GM23338 (cell line): ENCODE measurements around the gene GPATCH8. TPM values are rescaled to one million over a fixed set of nuclear protein-coding genes. Genes with fewer than 3 reads are reported as not detected.

ENCODE experiments used
- ATAC-seq: fragments of 200-7000 bp; cut with Tn5 transposase; 3 replicates; pipeline ENCODE4 v1.9.1; 2020
- DNase-seq: peaks from one replicate; pipeline ENCODE4 v3.0.0-alpha.2; 2015; ENCODE audit warnings: low spot score
- H2AFZ ChIP-seq: fragments of 200-600 bp; sonication (generic); 2 replicates; pipeline ENCODE4 v1.8.0; 2016; ENCODE audit warnings: antibody characterized with exemption, mild to moderate bottlenecking, moderate library complexity
- H3F3A ChIP-seq: fragments of 200-600 bp; sonication (generic); replicated peaks from 2 replicates; pipeline ENCODE4 v1.8.0; 2017; ENCODE audit warnings: antibody characterized with exemption, mixed run types, low read depth
- H3K27ac ChIP-seq: fragments of 200-600 bp; sonication (generic); 2 replicates; pipeline ENCODE4 v1.6.1; 2016; ENCODE audit warnings: low read depth
- H3K27me3 ChIP-seq: fragments of 200-600 bp; sonication (generic); 2 replicates; pipeline ENCODE4 v1.8.0; 2016; ENCODE audit warnings: mild to moderate bottlenecking, mixed run types, moderate library complexity; ENCODE audit not compliant: insufficient read depth
- H3K36me3 ChIP-seq: fragments of 200-600 bp; sonication (generic); 2 replicates; pipeline ENCODE4 v1.8.0; 2016; ENCODE audit warnings: mild to moderate bottlenecking; ENCODE audit not compliant: insufficient read depth
- H3K4me1 ChIP-seq: fragments of 200-600 bp; sonication (generic); 2 replicates; pipeline ENCODE4 v1.8.0; 2016; ENCODE audit warnings: mild to moderate bottlenecking, moderate library complexity; ENCODE audit not compliant: insufficient read depth
- H3K4me2 ChIP-seq: fragments of 200-600 bp; sonication (generic); 2 replicates; pipeline ENCODE4 v1.7.1; 2017; ENCODE audit warnings: mixed run types
- H3K4me3 ChIP-seq: fragments of 200-600 bp; sonication (generic); 2 replicates; pipeline ENCODE4 v1.6.1; 2016; ENCODE audit warnings: mixed run types
- H3K79me2 ChIP-seq: fragments of 200-600 bp; sonication (generic); replicated peaks from 2 replicates; pipeline ENCODE4 v1.8.0; 2017; ENCODE audit warnings: mild to moderate bottlenecking; ENCODE audit not compliant: insufficient read depth
- H3K9me2 ChIP-seq: fragments of 200-600 bp; sonication (generic); 2 replicates; pipeline ENCODE4 v1.8.0; 2017; ENCODE audit not compliant: insufficient read depth
- H4K20me1 ChIP-seq: fragments of 200-600 bp; sonication (generic); replicated peaks from 2 replicates; pipeline ENCODE4 v1.8.0; 2017; ENCODE audit warnings: mild to moderate bottlenecking; ENCODE audit not compliant: insufficient read depth
- H3K27ac Mint-ChIP-seq: 2 replicates; pipeline ENCODE4 v1.8.0; 2020; ENCODE audit warnings: inconsistent platforms, mild to moderate bottlenecking, moderate library complexity, mixed read lengths
- H3K27me3 Mint-ChIP-seq: 3 replicates; pipeline ENCODE4 v1.8.0; 2022; ENCODE audit warnings: low read depth, mild to moderate bottlenecking, moderate library complexity, mixed read lengths, inconsistent platforms; ENCODE audit not compliant: insufficient read depth, poor library complexity
- H3K36me3 Mint-ChIP-seq: 3 replicates; pipeline ENCODE4 v1.8.0; 2021; ENCODE audit warnings: low read depth, mild to moderate bottlenecking, inconsistent platforms, moderate library complexity, mixed read lengths
- H3K4me1 Mint-ChIP-seq: 3 replicates; pipeline ENCODE4 v1.8.0; 2020; ENCODE audit warnings: mild to moderate bottlenecking, inconsistent platforms, mixed read lengths
- H3K4me3 Mint-ChIP-seq: 3 replicates; pipeline ENCODE4 v1.8.0; 2021; ENCODE audit warnings: moderate library complexity, mild to moderate bottlenecking, inconsistent platforms, mixed read lengths
- H3K9me3 Mint-ChIP-seq: 3 replicates; pipeline ENCODE4 v1.8.0; 2020; ENCODE audit warnings: moderate library complexity, mild to moderate bottlenecking, inconsistent platforms, mixed read lengths
- CREB1 ChIP-seq: fragments of 250-450 bp; sonication (Bioruptor Pico); IDR thresholded peaks from 2 replicates; pipeline ENCODE4 v1.5.0; 2020; ENCODE audit warnings: low read depth, mild to moderate bottlenecking, moderate library complexity
- ZNF114 ChIP-seq: fragments of 250-450 bp; sonication (Bioruptor Pico); IDR thresholded peaks from 2 replicates; pipeline ENCODE4 v1.5.0; 2020; ENCODE audit warnings: mild to moderate bottlenecking, moderate library complexity
- polyA plus RNA-seq: library from polyadenylated mRNA; unstranded; fragments of >200 nt; fragmentation: Nextera tagmentation; extraction: Ambion mirVana; gene quantifications from 2 replicates; pipeline ENCODE4 v1.2.1, GENCODE V29; 2016
- small RNA-seq: library from RNA; depleted of rRNA; stranded (forward); fragments of <200 nt; gene quantifications from one replicate; pipeline ENCODE3, GENCODE V24; 2014; ENCODE audit warnings: low replicate concordance
- total RNA-seq: library from RNA; depleted of rRNA; stranded (reverse); fragments of >200 nt; shearing (Covaris generic); gene quantifications from 2 replicates; pipeline ENCODE4 v1.2.3, GENCODE V29; 2014; rRNA removed
- TF ChIP-seq, protein P1 (sequence below): fragments of 250-450 bp; sonication (Bioruptor Pico); IDR thresholded peaks from 2 replicates; pipeline ENCODE4 v1.5.0; 2020; ENCODE audit warnings: mild to moderate bottlenecking, moderate library complexity

Gene GPATCH8
- total and polyA plus RNA-seq, 2 experiments from 2014 or later = 44.4 to 76.5 TPM

DNA sequence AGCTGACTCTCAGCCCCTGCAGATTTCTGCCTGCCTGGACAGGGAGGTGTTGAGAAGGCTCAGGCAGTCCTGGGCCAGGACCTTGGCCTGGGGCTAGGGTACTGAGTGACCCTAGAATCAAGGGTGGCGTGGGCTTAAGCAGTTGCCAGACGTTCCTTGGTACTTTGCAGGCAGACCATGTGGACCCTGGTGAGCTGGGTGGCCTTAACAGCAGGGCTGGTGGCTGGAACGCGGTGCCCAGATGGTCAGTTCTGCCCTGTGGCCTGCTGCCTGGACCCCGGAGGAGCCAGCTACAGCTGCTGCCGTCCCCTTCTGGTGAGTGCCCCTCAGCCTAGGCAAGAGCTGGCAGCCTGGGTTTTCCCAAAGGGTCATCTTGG, 154.2 kb downstream of the GPATCH8 start (continued):
- TF ChIP-seq, protein P1, sequence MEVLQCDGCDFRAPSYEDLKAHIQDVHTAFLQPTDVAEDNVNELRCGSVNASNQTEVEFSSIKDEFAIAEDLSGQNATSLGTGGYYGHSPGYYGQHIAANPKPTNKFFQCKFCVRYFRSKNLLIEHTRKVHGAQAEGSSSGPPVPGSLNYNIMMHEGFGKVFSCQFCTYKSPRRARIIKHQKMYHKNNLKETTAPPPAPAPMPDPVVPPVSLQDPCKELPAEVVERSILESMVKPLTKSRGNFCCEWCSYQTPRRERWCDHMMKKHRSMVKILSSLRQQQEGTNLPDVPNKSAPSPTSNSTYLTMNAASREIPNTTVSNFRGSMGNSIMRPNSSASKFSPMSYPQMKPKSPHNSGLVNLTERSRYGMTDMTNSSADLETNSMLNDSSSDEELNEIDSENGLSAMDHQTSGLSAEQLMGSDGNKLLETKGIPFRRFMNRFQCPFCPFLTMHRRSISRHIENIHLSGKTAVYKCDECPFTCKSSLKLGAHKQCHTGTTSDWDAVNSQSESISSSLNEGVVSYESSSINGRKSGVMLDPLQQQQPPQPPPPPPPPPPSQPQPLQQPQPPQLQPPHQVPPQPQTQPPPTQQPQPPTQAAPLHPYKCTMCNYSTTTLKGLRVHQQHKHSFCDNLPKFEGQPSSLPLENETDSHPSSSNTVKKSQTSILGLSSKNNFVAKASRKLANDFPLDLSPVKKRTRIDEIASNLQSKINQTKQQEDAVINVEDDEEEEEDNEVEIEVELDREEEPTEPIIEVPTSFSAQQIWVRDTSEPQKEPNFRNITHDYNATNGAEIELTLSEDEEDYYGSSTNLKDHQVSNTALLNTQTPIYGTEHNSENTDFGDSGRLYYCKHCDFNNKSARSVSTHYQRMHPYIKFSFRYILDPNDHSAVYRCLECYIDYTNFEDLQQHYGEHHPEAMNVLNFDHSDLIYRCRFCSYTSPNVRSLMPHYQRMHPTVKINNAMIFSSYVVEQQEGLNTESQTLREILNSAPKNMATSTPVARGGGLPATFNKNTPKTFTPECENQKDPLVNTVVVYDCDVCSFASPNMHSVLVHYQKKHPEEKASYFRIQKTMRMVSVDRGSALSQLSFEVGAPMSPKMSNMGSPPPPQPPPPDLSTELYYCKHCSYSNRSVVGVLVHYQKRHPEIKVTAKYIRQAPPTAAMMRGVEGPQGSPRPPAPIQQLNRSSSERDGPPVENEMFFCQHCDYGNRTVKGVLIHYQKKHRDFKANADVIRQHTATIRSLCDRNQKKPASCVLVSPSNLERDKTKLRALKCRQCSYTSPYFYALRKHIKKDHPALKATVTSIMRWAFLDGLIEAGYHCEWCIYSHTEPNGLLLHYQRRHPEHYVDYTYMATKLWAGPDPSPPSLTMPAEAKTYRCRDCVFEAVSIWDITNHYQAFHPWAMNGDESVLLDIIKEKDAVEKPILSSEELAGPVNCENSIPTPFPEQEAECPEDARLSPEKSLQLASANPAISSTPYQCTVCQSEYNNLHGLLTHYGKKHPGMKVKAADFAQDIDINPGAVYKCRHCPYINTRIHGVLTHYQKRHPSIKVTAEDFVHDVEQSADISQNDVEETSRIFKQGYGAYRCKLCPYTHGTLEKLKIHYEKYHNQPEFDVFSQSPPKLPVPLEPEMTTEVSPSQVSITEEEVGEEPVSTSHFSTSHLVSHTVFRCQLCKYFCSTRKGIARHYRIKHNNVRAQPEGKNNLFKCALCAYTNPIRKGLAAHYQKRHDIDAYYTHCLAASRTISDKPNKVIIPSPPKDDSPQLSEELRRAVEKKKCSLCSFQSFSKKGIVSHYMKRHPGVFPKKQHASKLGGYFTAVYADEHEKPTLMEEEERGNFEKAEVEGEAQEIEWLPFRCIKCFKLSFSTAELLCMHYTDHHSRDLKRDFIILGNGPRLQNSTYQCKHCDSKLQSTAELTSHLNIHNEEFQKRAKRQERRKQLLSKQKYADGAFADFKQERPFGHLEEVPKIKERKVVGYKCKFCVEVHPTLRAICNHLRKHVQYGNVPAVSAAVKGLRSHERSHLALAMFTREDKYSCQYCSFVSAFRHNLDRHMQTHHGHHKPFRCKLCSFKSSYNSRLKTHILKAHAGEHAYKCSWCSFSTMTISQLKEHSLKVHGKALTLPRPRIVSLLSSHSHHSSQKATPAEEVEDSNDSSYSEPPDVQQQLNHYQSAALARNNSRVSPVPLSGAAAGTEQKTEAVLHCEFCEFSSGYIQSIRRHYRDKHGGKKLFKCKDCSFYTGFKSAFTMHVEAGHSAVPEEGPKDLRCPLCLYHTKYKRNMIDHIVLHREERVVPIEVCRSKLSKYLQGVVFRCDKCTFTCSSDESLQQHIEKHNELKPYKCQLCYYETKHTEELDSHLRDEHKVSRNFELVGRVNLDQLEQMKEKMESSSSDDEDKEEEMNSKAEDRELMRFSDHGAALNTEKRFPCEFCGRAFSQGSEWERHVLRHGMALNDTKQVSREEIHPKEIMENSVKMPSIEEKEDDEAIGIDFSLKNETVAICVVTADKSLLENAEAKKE = no peak

DNA sequence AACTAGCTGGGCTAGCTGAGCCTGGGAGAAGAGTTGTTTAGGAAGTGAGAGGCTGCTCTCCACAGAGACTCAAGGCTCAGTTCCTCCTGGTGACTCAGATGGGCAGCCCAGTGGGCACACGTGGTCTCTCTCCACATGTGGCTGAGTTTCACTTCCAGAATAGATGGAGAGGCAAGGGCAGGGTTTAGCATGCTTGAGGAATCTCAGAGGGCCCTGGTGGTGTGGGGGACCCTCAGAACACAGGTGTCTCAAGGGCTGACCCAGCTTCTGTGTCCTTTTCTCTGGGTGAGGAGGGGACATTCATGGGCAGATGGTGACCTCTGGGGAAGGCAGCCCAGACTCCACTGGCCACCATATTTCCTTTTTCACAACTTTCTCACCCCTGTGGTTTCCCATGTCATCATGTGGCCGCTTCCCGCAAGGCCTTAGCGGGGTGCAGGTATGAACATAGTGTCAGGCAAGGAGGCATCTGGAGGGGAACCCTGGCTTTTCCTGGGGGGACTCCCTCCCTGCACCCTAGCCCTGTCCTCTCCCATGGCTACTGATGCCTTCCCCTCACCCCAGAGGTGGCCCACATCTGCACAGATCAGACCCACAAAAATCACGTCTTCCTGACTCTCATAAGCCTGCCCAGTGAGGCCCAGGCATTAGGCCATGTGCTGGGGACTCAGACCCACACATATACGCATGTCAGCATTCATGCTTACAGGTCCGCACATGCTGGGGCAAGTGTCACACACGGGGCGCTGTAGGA, 154.8 kb downstream of the GPATCH8 start:
- Histone ChIP-seq H2AFZ (no peak overlapping the region), H3K36me3 (no peaks in the 10 kb centered on the region), H3K4me2 (no peak overlapping the region), H3K4me1 (peaks cover 7% of the 10 kb centered on the region; the same call in 1 of the 2 replicates), H3K79me2 (peaks cover 4% of the 10 kb centered on the region; the same call in 1 of the 2 replicates), H3K27me3 (peaks cover 6% of the 10 kb centered on the region; the same call in 1 of the 2 replicates), H3F3A (peaks cover 3% of the 10 kb centered on the region; the same call in 1 of the 2 replicates), H3K9me2 (no peaks in the 10 kb centered on the region), H4K20me1 (peaks cover 3% of the 10 kb centered on the region; the same call in 1 of the 2 replicates), H3K4me3 (no peak overlapping the region), H3K27ac (no peak overlapping the region)
- ATAC-seq (no peak), DNase-seq (no peak)
- Mint-ChIP-seq H3K4me1 (peaks cover 12% of the 10 kb centered on the region), H3K36me3 (peaks cover 8% of the 10 kb centered on the region; the same call in 2 of the 3 replicates), H3K9me3 (peaks cover 3% of the 10 kb centered on the region; the same call in 1 of the 3 replicates), H3K4me3 (no peak overlapping the region), H3K27me3 (peaks cover 26% of the 10 kb centered on the region), H3K27ac (no peak overlapping the region)
- TF ChIP-seq ZNF114 (no peak), CREB1 (CRISPR knock-in tag) (no peak)

Small RNA genes within 50 kb of the gene (small RNA-seq; reads per million reads assigned to genes)
- not detected for gene RN7SL258P

Other genes with a start within 250 kb of the GPATCH8 start
- gene SLC4A1, start 235.3 kb downstream of the GPATCH8 start, total RNA-seq = not detected in 2 replicates
- not detected in 2 replicates for gene SLC4A1, start 235.3 kb downstream of the GPATCH8 start, polyA plus RNA-seq
- gene RUNDC3A, start 194.8 kb downstream of the GPATCH8 start, total RNA-seq = 4.0 and 5.5 TPM in 2 replicates
- 3.7 and 6.3 TPM in 2 replicates for gene RUNDC3A, start 194.8 kb downstream of the GPATCH8 start, polyA plus RNA-seq
- gene SLC25A39, start 178.6 kb downstream of the GPATCH8 start, total RNA-seq = 157 and 184 TPM in 2 replicates
- 202 and 215 TPM in 2 replicates for gene SLC25A39, start 178.6 kb downstream of the GPATCH8 start, polyA plus RNA-seq
- gene GRN, start 158.1 kb downstream of the GPATCH8 start, total RNA-seq = 193 and 216 TPM in 2 replicates
- 101 and 122 TPM in 2 replicates for gene GRN, start 158.1 kb downstream of the GPATCH8 start, polyA plus RNA-seq
- gene FAM171A2, start 139.6 kb downstream of the GPATCH8 start, total RNA-seq = 26.6 and 35.4 TPM in 2 replicates
- 3.9 and 4.1 TPM in 2 replicates for gene FAM171A2, start 139.6 kb downstream of the GPATCH8 start, polyA plus RNA-seq
- 9.6 and 13.3 TPM in 2 replicates for gene ITGA2B, start 113.8 kb downstream of the GPATCH8 start, total RNA-seq
- 7.8 and 13.9 TPM in 2 replicates for gene ITGA2B, start 113.8 kb downstream of the GPATCH8 start, polyA plus RNA-seq
- gene FZD2, start 54.1 kb upstream of the GPATCH8 start, total RNA-seq = 7.6 and 14.8 TPM in 2 replicates
- 6.1 and 6.2 TPM in 2 replicates for gene FZD2, start 54.1 kb upstream of the GPATCH8 start, polyA plus RNA-seq
- 17.2 and 23.8 TPM in 2 replicates for gene MEIOC, start 153.1 kb upstream of the GPATCH8 start, total RNA-seq
- gene MEIOC, start 153.1 kb upstream of the GPATCH8 start, polyA plus RNA-seq = 2.1 and 3.2 TPM in 2 replicates
- gene CCDC43, start 186.4 kb upstream of the GPATCH8 start, total RNA-seq = 29.8 and 35.2 TPM in 2 replicates
- gene CCDC43, start 186.4 kb upstream of the GPATCH8 start, polyA plus RNA-seq = 44.5 and 55.3 TPM in 2 replicates
- 13.0 and 16.4 TPM in 2 replicates for gene DBF4B, start 205.3 kb upstream of the GPATCH8 start, total RNA-seq
- gene DBF4B, start 205.3 kb upstream of the GPATCH8 start, polyA plus RNA-seq = 9.4 and 9.9 TPM in 2 replicates